HG03025 (cell line): ENCODE results near the gene FAM174B.

Source experiments
- ATAC-seq: cut with Tn5 transposase; IDR thresholded peaks from one replicate; pipeline ENCODE4 v1.9.1; 2021; ENCODE audit warnings: mild to moderate bottlenecking, moderate library complexity; ENCODE audit not compliant: unreplicated experiment, low FRiP score

FAM174B gene

GRCh38 chr15:92578096-92578835 is 77.3 kb downstream of the FAM174B start:
- ATAC-seq = no peak

- ATAC-seq = no peak
These were observed 78.9 kb downstream of the FAM174B start for GRCh38 chr15:92576597-92577200.

- no peak for ATAC-seq
These were observed 81.0 kb downstream of the FAM174B start for GRCh38 chr15:92574566-92574965.

GRCh38 chr15:92574161-92574560 is 81.4 kb downstream of the FAM174B start:
- ATAC-seq = no peak

- ATAC-seq = no peak
These were observed 83.8 kb downstream of the FAM174B start for GRCh38 chr15:92571824-92572223.

- ATAC-seq = no peak
These were observed 85.2 kb downstream of the FAM174B start for GRCh38 chr15:92570391-92570790.

GRCh38 chr15:92569778-92570177 is 85.8 kb downstream of the FAM174B start:
- ATAC-seq = no peak
